ENCODE measurements around the gene CHN2. TPM values are rescaled to one million over a fixed set of nuclear protein-coding genes. Genes with fewer than 3 reads are reported as not detected.

CHN2 gene
- polyA plus RNA-seq, 1 of the 3 experiments (the other 2 are of a cell fraction), result 0.02 TPM

DNA sequence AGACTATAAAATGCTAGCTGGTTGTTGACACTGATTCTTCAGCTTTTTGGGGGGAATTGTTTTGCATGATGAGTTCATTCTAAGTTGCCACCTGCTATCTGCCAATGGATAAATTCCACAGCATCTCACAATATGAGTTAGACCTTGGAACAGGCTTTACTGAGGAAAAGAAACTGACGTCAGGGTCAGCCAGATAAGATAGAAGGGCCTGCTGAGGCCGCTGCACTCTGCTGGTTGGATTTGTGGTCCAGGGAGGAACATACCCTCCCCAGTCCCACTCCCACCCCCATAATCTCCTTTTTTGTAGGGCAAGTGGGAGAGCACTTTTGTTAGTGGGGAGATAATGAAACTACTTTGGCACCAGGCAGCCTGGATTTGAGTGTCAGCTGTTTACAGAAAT, 258.4 kb downstream of the CHN2 start (continued):
- TF ChIP-seq TEAD4 (IDR thresholded peaks at IDR 0.05; ENCODE audit: borderline replicate concordance, insufficient read depth) (no peak), IRF3 (IDR thresholded peaks at IDR 0.05; ENCODE audit: low read depth, low read length) (no peak), FOXM1 (IDR thresholded peaks at IDR 0.05; ENCODE audit: low read depth) (no peak), POLR2AphosphoS5 (IDR thresholded peaks at IDR 0.05; ENCODE audit: low read depth, low read length) (no peak), RXRA (IDR thresholded peaks at IDR 0.05; ENCODE audit: borderline replicate concordance, low read depth) (no peak), NFIC (IDR thresholded peaks at IDR 0.05; ENCODE audit: borderline replicate concordance) (no peak), RAD21 (IDR thresholded peaks at IDR 0.05; ENCODE audit: low read length) (no peak), CHD2 (IDR thresholded peaks at IDR 0.05; ENCODE audit: low read length, partially characterized antibody) (no peak), MEF2A (IDR thresholded peaks at IDR 0.05; ENCODE audit: borderline replicate concordance, low read depth) (no peak)
- TF ChIP-seq, protein P1, sequence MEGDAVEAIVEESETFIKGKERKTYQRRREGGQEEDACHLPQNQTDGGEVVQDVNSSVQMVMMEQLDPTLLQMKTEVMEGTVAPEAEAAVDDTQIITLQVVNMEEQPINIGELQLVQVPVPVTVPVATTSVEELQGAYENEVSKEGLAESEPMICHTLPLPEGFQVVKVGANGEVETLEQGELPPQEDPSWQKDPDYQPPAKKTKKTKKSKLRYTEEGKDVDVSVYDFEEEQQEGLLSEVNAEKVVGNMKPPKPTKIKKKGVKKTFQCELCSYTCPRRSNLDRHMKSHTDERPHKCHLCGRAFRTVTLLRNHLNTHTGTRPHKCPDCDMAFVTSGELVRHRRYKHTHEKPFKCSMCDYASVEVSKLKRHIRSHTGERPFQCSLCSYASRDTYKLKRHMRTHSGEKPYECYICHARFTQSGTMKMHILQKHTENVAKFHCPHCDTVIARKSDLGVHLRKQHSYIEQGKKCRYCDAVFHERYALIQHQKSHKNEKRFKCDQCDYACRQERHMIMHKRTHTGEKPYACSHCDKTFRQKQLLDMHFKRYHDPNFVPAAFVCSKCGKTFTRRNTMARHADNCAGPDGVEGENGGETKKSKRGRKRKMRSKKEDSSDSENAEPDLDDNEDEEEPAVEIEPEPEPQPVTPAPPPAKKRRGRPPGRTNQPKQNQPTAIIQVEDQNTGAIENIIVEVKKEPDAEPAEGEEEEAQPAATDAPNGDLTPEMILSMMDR (IDR thresholded peaks at IDR 0.05), result no peak
- TF ChIP-seq, protein P2, sequence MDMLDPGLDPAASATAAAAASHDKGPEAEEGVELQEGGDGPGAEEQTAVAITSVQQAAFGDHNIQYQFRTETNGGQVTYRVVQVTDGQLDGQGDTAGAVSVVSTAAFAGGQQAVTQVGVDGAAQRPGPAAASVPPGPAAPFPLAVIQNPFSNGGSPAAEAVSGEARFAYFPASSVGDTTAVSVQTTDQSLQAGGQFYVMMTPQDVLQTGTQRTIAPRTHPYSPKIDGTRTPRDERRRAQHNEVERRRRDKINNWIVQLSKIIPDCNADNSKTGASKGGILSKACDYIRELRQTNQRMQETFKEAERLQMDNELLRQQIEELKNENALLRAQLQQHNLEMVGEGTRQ (IDR thresholded peaks at IDR 0.05; ENCODE audit: borderline replicate concordance, low read depth, low read length), result no peak

DNA sequence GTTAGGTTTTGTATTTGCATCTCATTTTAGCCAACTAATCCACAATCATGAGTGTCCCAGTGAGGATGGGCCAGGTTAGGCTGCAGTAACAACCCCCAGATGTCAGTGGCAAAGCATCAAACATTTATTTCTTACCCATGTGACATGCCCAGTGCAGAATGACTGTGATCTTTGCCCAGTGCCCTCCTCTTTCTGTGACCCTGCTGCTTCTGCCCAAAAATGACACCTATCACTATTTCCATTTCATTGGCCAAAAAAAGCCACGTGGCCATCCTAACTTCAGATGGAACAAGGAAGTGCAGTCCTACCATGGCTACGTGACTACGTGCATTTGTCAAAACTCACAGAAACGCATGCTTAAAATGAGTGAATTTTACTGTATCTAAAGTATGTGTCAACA, 259.9 kb downstream of the CHN2 start:
- Histone ChIP-seq H2AFZ (ENCODE audit: low read depth) (no peak overlapping the region), H3K9me2 (no peaks in the 10 kb centered on the region), H3K9me3 (no peaks in the 10 kb centered on the region), H3K36me3 (replicated peaks in 1 of 2; ENCODE audit: control insufficient read depth in 1 of 2, insufficient read depth in 2 of 2, low read length in 1 of 2) (no peaks in the 10 kb centered on the region), H3K4me1 (ENCODE audit: control insufficient read depth in 1 of 2, insufficient read depth in 2 of 2, low read depth in 1 of 2, low read length in 1 of 2) (peaks cover 0 to 12% of the 10 kb centered on the region in 2 experiments; a peak in 1 of 4 replicates), H3K9ac (no peak overlapping the region), H3K27me3 (ENCODE audit: insufficient read depth) (no peaks in the 10 kb centered on the region), H3K4me3 (ENCODE audit: low read depth in 2 of 2, low read length in 1 of 2) (no peak overlapping the region), H3K79me2 (ENCODE audit: insufficient read depth) (no peaks in the 10 kb centered on the region), H3K27ac (ENCODE audit: low read depth in 2 of 2, low read length in 1 of 2) (no peak overlapping the region), H4K20me1 (ENCODE audit: insufficient read depth) (no peaks in the 10 kb centered on the region), H3F3A (replicated peaks; ENCODE audit: insufficient read depth) (no peaks in the 10 kb centered on the region), H3K4me2 (no peak overlapping the region)
- no peak for DNase-seq
- TF ChIP-seq RFX5 (IDR thresholded peaks at IDR 0.05; ENCODE audit: low read length), result no peak
- no peak for TF ChIP-seq JUND (IDR thresholded peaks at IDR 0.05)
- TF ChIP-seq GABPA (IDR thresholded peaks at IDR 0.05; ENCODE audit: low read depth), result no peak
- TF ChIP-seq ZBTB33 (IDR thresholded peaks at IDR 0.05; ENCODE audit: borderline replicate concordance, low read depth), result no peak
- no peak for TF ChIP-seq GATA2 (CRISPR knock-in tag; IDR thresholded peaks at IDR 0.05)
- TF ChIP-seq, protein P3, sequence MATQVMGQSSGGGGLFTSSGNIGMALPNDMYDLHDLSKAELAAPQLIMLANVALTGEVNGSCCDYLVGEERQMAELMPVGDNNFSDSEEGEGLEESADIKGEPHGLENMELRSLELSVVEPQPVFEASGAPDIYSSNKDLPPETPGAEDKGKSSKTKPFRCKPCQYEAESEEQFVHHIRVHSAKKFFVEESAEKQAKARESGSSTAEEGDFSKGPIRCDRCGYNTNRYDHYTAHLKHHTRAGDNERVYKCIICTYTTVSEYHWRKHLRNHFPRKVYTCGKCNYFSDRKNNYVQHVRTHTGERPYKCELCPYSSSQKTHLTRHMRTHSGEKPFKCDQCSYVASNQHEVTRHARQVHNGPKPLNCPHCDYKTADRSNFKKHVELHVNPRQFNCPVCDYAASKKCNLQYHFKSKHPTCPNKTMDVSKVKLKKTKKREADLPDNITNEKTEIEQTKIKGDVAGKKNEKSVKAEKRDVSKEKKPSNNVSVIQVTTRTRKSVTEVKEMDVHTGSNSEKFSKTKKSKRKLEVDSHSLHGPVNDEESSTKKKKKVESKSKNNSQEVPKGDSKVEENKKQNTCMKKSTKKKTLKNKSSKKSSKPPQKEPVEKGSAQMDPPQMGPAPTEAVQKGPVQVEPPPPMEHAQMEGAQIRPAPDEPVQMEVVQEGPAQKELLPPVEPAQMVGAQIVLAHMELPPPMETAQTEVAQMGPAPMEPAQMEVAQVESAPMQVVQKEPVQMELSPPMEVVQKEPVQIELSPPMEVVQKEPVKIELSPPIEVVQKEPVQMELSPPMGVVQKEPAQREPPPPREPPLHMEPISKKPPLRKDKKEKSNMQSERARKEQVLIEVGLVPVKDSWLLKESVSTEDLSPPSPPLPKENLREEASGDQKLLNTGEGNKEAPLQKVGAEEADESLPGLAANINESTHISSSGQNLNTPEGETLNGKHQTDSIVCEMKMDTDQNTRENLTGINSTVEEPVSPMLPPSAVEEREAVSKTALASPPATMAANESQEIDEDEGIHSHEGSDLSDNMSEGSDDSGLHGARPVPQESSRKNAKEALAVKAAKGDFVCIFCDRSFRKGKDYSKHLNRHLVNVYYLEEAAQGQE (IDR thresholded peaks at IDR 0.05; ENCODE audit: low read depth, low read length), result no peak
- TF ChIP-seq MAX (IDR thresholded peaks at IDR 0.05; ENCODE audit: low read depth), result no peak
- TF ChIP-seq CHD2 (IDR thresholded peaks at IDR 0.05; ENCODE audit: low read length, partially characterized antibody), result no peak
- no peak for TF ChIP-seq EZH2phosphoT487 (IDR thresholded peaks at IDR 0.05; ENCODE audit: borderline replicate concordance, low read depth)
- no peak for TF ChIP-seq TAF1 (IDR thresholded peaks at IDR 0.05; ENCODE audit: borderline replicate concordance, low read depth, low read length)
- WGBS (ENCODE audit: low lambda C conversion rate), result 65% methylated on average over 4 of the region's 4 CpGs
- CTCF ChIA-PET, result no interaction called here
- POLR2A ChIA-PET, result no interaction called here
